Gastrocnemius medialis (tissue), 4 donors: ENCODE results near the gene FASTKD3. TPM values are rescaled to one million over a fixed set of nuclear protein-coding genes. Genes with fewer than 3 reads are reported as not detected.
A peak's percentile ranks its signal among the peaks of the same experiment; 100 is the strongest.

Source experiments
- ATAC-seq, 2 donors: fragments of 150-250 bp; one replicate each; pipeline ENCODE4 v1.9.1; 2016
- DNase-seq, 2 donors: peaks; one replicate each; pipeline ENCODE4 v3.0.0-alpha.2; 2019
- H3K27ac ChIP-seq, 4 donors: fragments of 200-600 bp; sonication (generic); 1 replicate in 1 of 4; 2 replicates in 3 of 4; pipeline ENCODE4 v1.5.1; 2016 to 2018; ENCODE audit warnings: mild to moderate bottlenecking in 2 of 4, moderate library complexity in 1 of 4
- H3K27me3 ChIP-seq, 3 donors: fragments of 200-600 bp; sonication (generic) in 2 of 3; 1 replicate in 1 of 3; 2 replicates in 2 of 3; pipeline versions ENCODE4 v1.5.1 to v1.6.0; 2016 to 2019; ENCODE audit warnings: mild to moderate bottlenecking in 1 of 3, moderate library complexity in 1 of 3
- H3K36me3 ChIP-seq, 2 donors: fragments of 200-600 bp; sonication (generic) in 1 of 2; one replicate each; pipeline ENCODE4 v1.5.1; 2017 to 2018
- H3K4me1 ChIP-seq, 2 donors: fragments of 200-600 bp; sonication (generic) in 1 of 2; one replicate each; pipeline ENCODE4 v1.5.1; 2016 to 2017; ENCODE audit warnings: mild to moderate bottlenecking in 2 of 2
- H3K4me3 ChIP-seq, 4 donors: fragments of 200-600 bp; sonication (generic) in 3 of 4; 1 replicate in 1 of 4; 2 replicates in 3 of 4; pipeline ENCODE4 v1.5.1; 2016 to 2019; ENCODE audit warnings: mild to moderate bottlenecking in 2 of 4
- H3K9me3 ChIP-seq, 3 donors: fragments of 200-600 bp; sonication (generic) in 2 of 3; 1 replicate in 1 of 3; 2 replicates in 2 of 3; pipeline ENCODE4 v1.5.1; 2016 to 2019
- CTCF ChIP-seq, 5 experiments: fragments of 450-650 bp in 3 of 5; fragments of 200-600 bp in 2 of 5; sonication (generic) in 2 of 5; IDR thresholded peaks in 4 of 5; conservative IDR thresholded peaks in 1 of 5; 1 replicate in 4 of 5; 2 replicates in 1 of 5; pipeline ENCODE4 v1.5.1; 2016 to 2019; ENCODE audit warnings: antibody characterized with exemption in 5 of 5, mild to moderate bottlenecking in 3 of 5, moderate library complexity in 3 of 5
- POLR2A ChIP-seq, 2 donors: fragments of 450-650 bp; IDR thresholded peaks; one replicate each; pipeline ENCODE4 v1.6.1; 2017; ENCODE audit warnings: antibody characterized with exemption in 2 of 2, mild to moderate bottlenecking in 2 of 2, moderate library complexity in 2 of 2
- in situ Hi-C, 4 donors: fragments of 200-750 bp; cut with MboI; loops; one replicate each; pipeline versions ENCODE4 v1.15.0 to v1.8.0; 2017; ENCODE audit warnings: low sequenced_read_pairs in 4 of 4
- intact Hi-C: fragments of 100-400 bp; cut with DNase I; formaldehyde crosslinking; loops from one replicate; pipeline ENCODE4 v1.15.1; 2023; ENCODE audit warnings: low total_unique reads
- total RNA-seq, 4 donors: library from RNA; depleted of rRNA; stranded (reverse); fragments of >200 nt; gene quantifications; one replicate each; pipeline versions ENCODE4 v1.1.0 to v1.2.3, GENCODE V29; 2016

Gene FASTKD3
- total RNA-seq, 4 donors from 2014 or later = 6.8 to 9.4 (median 7.3) TPM

GRCh38 chr5:7815892-7816534 lies 52.8 kb downstream of the FASTKD3 start:
- Histone ChIP-seq H3K27me3 (no peaks in the 10 kb centered on the region), H3K27ac (peak overlapping the region; percentile 5 to 62 (median 32)), H3K4me3 (no peak overlapping the region), H3K36me3 (no peaks in the 10 kb centered on the region), H3K4me1 (peaks cover 4 to 10% of the 10 kb centered on the region in 2 donors), H3K9me3 (no peaks in the 10 kb centered on the region)
- intact Hi-C loops (loop anchor here (2.0 to 5.0 kb wide), 2 partner anchors 69 to 555 kb away; no protein-coding TSS in a partner anchor), in situ Hi-C loops (no loop called here)
- ATAC-seq (peak; percentile 86 to 96), DNase-seq (peak; percentile 68 to 83)
- no peak for TF ChIP-seq POLR2A (IDR thresholded peaks at IDR 0.05)
- TF ChIP-seq CTCF (IDR thresholded peaks at IDR 0.05 in 4 of 5, conservative IDR thresholded peaks at IDR 0.05 in 1 of 5) = peak; percentile 75 to 90 (median 84)

- intact Hi-C loops = loop anchor here (5.0 kb wide), 1 partner anchor 68 kb away; no protein-coding TSS in a partner anchor
- no peaks in the 10 kb centered on the region for H3K36me3 ChIP-seq
- DNase-seq (no peak), ATAC-seq (no peak)
- H3K27ac ChIP-seq = no peak overlapping the region
- no peaks in the 10 kb centered on the region for H3K27me3 ChIP-seq
- TF ChIP-seq POLR2A (IDR thresholded peaks at IDR 0.05) (no peak), CTCF (IDR thresholded peaks at IDR 0.05 in 4 of 5, conservative IDR thresholded peaks at IDR 0.05 in 1 of 5) (no peak)
- no peak overlapping the region for H3K4me3 ChIP-seq
- in situ Hi-C loops = no loop called here
- H3K9me3 ChIP-seq = no peaks in the 10 kb centered on the region
- peaks cover 4 to 10% of the 10 kb centered on the region in 2 donors for H3K4me1 ChIP-seq
Observed at GRCh38 chr5:7814816-7815215, 54.0 kb downstream of the FASTKD3 start.

- Histone ChIP-seq H3K27ac (no peak overlapping the region), H3K9me3 (no peaks in the 10 kb centered on the region), H3K36me3 (no peaks in the 10 kb centered on the region), H3K4me3 (no peak overlapping the region), H3K4me1 (peaks cover 4 to 10% of the 10 kb centered on the region in 2 donors), H3K27me3 (no peaks in the 10 kb centered on the region)
- intact Hi-C loops = no loop called here
- TF ChIP-seq CTCF (IDR thresholded peaks at IDR 0.05 in 4 of 5, conservative IDR thresholded peaks at IDR 0.05 in 1 of 5) (no peak), POLR2A (IDR thresholded peaks at IDR 0.05) (no peak)
- in situ Hi-C loops = no loop called here
- no peak for DNase-seq
- no peak for ATAC-seq
Observed at GRCh38 chr5:7813576-7813975, 55.3 kb downstream of the FASTKD3 start.

- in situ Hi-C loops = no loop called here
- Histone ChIP-seq H3K36me3 (no peaks in the 10 kb centered on the region), H3K4me1 (peaks cover 4 to 10% of the 10 kb centered on the region in 2 donors), H3K9me3 (no peaks in the 10 kb centered on the region), H3K27me3 (no peaks in the 10 kb centered on the region), H3K27ac (no peak overlapping the region), H3K4me3 (no peak overlapping the region)
- DNase-seq = no peak
- ATAC-seq = no peak
- intact Hi-C loops = no loop called here
- TF ChIP-seq CTCF (IDR thresholded peaks at IDR 0.05 in 4 of 5, conservative IDR thresholded peaks at IDR 0.05 in 1 of 5) (no peak), POLR2A (IDR thresholded peaks at IDR 0.05) (no peak)
Observed at GRCh38 chr5:7813007-7813406, 55.8 kb downstream of the FASTKD3 start.
